Right lobe of liver (tissue), 6 donors: ENCODE measurements around the gene KASH5. TPM values are rescaled to one million over a fixed set of nuclear protein-coding genes. Genes with fewer than 3 reads are reported as not detected.
A peak's percentile ranks its signal among the peaks of the same experiment; 100 is the strongest.

ENCODE experiments used
- ATAC-seq, 4 donors: fragments of 200-7000 bp; cut with Tn5 transposase; one replicate each; pipeline ENCODE4 v1.9.1; 2020; ENCODE audit warnings: mild to moderate bottlenecking in 4 of 4, moderate library complexity in 4 of 4
- DNase-seq, 3 donors: peaks; one replicate each; pipeline ENCODE4 v3.0.0-alpha.2; 2020
- H3K27ac ChIP-seq, 3 donors: fragments of 200-600 bp; one replicate each; pipeline ENCODE4 v1.8.0; 2022
- H3K27me3 ChIP-seq, 2 donors: fragments of 200-600 bp; one replicate each; pipeline ENCODE4 v1.8.0; 2022
- H3K36me3 ChIP-seq, 4 donors: fragments of 200-600 bp; sonication (generic) in 1 of 4; one replicate each; pipeline versions ENCODE4 v1.5.1 to v1.8.0; 2017 to 2022; ENCODE audit warnings: control low read depth in 1 of 4
- H3K4me1 ChIP-seq, 4 donors: fragments of 200-600 bp; sonication (generic) in 1 of 4; one replicate each; pipeline versions ENCODE4 v1.5.1 to v1.8.0; 2017 to 2022; ENCODE audit warnings: control low read depth in 1 of 4
- H3K4me3 ChIP-seq, 3 donors: fragments of 200-600 bp; one replicate each; pipeline ENCODE4 v1.8.0; 2022
- H3K9me3 ChIP-seq, 4 donors: fragments of 200-600 bp; sonication (generic) in 1 of 4; one replicate each; pipeline versions ENCODE4 v1.5.1 to v1.8.0; 2017 to 2022; ENCODE audit warnings: control low read depth in 1 of 4
- POLR2A ChIP-seq: fragments of 450-650 bp; IDR thresholded peaks from one replicate; pipeline ENCODE4 v1.6.1; 2017; ENCODE audit warnings: antibody characterized with exemption, mild to moderate bottlenecking
- WGBS: methylation state at CpG from one replicate; pipeline ENCODE4 v1.1.6; 2018; ENCODE audit warnings: low coverage, low lambda C conversion rate; ENCODE audit not compliant: insufficient coverage; ENCODE audit errors: missing lambda C conversion rate; 5-methylcytosine and 5-hydroxymethylcytosine counted together
- intact Hi-C, 2 donors: fragments of 100-400 bp; cut with DNase I; formaldehyde crosslinking; loops; one replicate each; pipeline versions ENCODE4 v1.11.2 to v1.14.1; 2022
- total RNA-seq, 6 experiments: library from RNA; depleted of rRNA in 2 of 6; stranded (reverse); fragments of >200 nt in 2 of 6; fragmentation: NEBNext Ultra II Directional in 3 of 6; extraction: Animal tissue kit (Norgen Biotek cat#: 25700) in 3 of 6; gene quantifications; one replicate each; pipeline versions ENCODE4 v1.1.0 to v1.2.4, GENCODE V29; 2016 to 2023
- TF ChIP-seq, protein P1 (sequence below), 4 donors: fragments of 200-600 bp in 3 of 4; fragments of 450-650 bp in 1 of 4; IDR thresholded peaks; one replicate each; pipeline versions ENCODE4 v1.5.1 to v1.8.0; 2016 to 2022; ENCODE audit warnings: antibody characterized with exemption in 4 of 4, mild to moderate bottlenecking in 2 of 4
- donor health status: DM: no; HTN: yes; CAD: no.
- donor health status: DM: no; HTN: no; CAD: no.
- donor health status: DM: no; HTN: no; CAD: no.
- donor health status: DM: no; HTN: yes; CAD: no.
- donor health status: DM: no; HTN: yes; CAD: no.

KASH5 gene
- total RNA-seq, 6 experiments from 2014 or later: 0.32 TPM; not detected in 5

GRCh38 chr19:49359851-49360820 is 27.9 kb upstream of the KASH5 start:
- Histone ChIP-seq H3K27ac (no peak overlapping the region), H3K4me1 (peaks cover 0 to 8% (median 3%) of the 10 kb centered on the region in 4 donors), H3K9me3 (no peaks in the 10 kb centered on the region), H3K4me3 (no peak overlapping the region), H3K36me3 (no peaks in the 10 kb centered on the region), H3K27me3 (no peaks in the 10 kb centered on the region)
- ATAC-seq: no peak
- no peak for DNase-seq
- WGBS: 59% methylated on average over 5 of the region's 17 CpGs
- TF ChIP-seq, protein P1, sequence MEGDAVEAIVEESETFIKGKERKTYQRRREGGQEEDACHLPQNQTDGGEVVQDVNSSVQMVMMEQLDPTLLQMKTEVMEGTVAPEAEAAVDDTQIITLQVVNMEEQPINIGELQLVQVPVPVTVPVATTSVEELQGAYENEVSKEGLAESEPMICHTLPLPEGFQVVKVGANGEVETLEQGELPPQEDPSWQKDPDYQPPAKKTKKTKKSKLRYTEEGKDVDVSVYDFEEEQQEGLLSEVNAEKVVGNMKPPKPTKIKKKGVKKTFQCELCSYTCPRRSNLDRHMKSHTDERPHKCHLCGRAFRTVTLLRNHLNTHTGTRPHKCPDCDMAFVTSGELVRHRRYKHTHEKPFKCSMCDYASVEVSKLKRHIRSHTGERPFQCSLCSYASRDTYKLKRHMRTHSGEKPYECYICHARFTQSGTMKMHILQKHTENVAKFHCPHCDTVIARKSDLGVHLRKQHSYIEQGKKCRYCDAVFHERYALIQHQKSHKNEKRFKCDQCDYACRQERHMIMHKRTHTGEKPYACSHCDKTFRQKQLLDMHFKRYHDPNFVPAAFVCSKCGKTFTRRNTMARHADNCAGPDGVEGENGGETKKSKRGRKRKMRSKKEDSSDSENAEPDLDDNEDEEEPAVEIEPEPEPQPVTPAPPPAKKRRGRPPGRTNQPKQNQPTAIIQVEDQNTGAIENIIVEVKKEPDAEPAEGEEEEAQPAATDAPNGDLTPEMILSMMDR (IDR thresholded peaks at IDR 0.05): no peak
- no peak for TF ChIP-seq POLR2A
- intact Hi-C loops: no loop called here

GRCh38 chr19:49361438-49362047 is 26.5 kb upstream of the KASH5 start:
- peak overlapping the region; percentile 62 to 70 (median 70) for H3K4me3 ChIP-seq
- H3K27ac ChIP-seq: peak overlapping the region; percentile 68 to 88 (median 78)
- peak; percentile 80 to 84 (median 83) for DNase-seq
- 0% methylated on average over 4 of the region's 27 CpGs for WGBS
- intact Hi-C loops: no loop called here
- peak; percentile 51 to 53 (median 52) for ATAC-seq
- H3K27me3 ChIP-seq: no peaks in the 10 kb centered on the region
- peaks cover 0 to 8% (median 3%) of the 10 kb centered on the region in 4 donors for H3K4me1 ChIP-seq
- H3K9me3 ChIP-seq: no peaks in the 10 kb centered on the region
- peak; percentile 52 for TF ChIP-seq POLR2A
- TF ChIP-seq, protein P1 (IDR thresholded peaks at IDR 0.05): no peak
- H3K36me3 ChIP-seq: no peaks in the 10 kb centered on the region

- peak within 1 kb of the TSS; percentile 68 to 88 (median 78) for H3K27ac ChIP-seq
- DNase-seq (peak; percentile 72 to 85 (median 77)), ATAC-seq (peak; percentile 39 to 47 (median 44))
- no peaks in the 10 kb centered on the region for H3K9me3 ChIP-seq
- peaks cover 0 to 8% (median 3%) of the 10 kb centered on the region in 4 donors for H3K4me1 ChIP-seq
- intact Hi-C loops: no loop called here
- no peaks in the 10 kb centered on the region for H3K36me3 ChIP-seq
- H3K27me3 ChIP-seq: no peaks in the 10 kb centered on the region
- peak within 1 kb of the TSS; percentile 62 to 70 (median 70) for H3K4me3 ChIP-seq
- TF ChIP-seq, protein P1 (IDR thresholded peaks at IDR 0.05): no peak
- peak; percentile 1 for TF ChIP-seq POLR2A
- WGBS: 1% methylated on average over 36 of the region's 52 CpGs
Observed at GRCh38 chr19:49362048-49362928, 25.8 kb upstream of the KASH5 start, which contains the start of gene TEAD2. TEAD2 (minus strand) TSS chr19:49362416; CDS start chr19:49360075, 2,341 bp downstream.

- Histone ChIP-seq H3K4me3 (peak overlapping the region in 2 of 3 donors; percentile 9 to 62), H3K27me3 (no peaks in the 10 kb centered on the region), H3K36me3 (no peaks in the 10 kb centered on the region), H3K9me3 (no peaks in the 10 kb centered on the region), H3K27ac (peak overlapping the region in 2 of 3 donors; percentile 68 to 88), H3K4me1 (peaks cover 0 to 8% (median 3%) of the 10 kb centered on the region in 4 donors)
- no peak for TF ChIP-seq POLR2A
- TF ChIP-seq, protein P1 (IDR thresholded peaks at IDR 0.05): no peak
- 1% methylated on average over 14 of the region's 14 CpGs for WGBS
- peak; percentile 41 to 65 (median 59) for DNase-seq
- peak in 2 of 4 donors; percentile 1 to 4 for ATAC-seq
- intact Hi-C loops: no loop called here
Observed at GRCh38 chr19:49362929-49363267, 25.2 kb upstream of the KASH5 start.
